SK-N-MC (cell line): ENCODE measurements around the gene LEFTY1.
"Not testable (repeated sequence)": the region's sequence is repeated elsewhere in the genome, so short reads cannot be mapped to it uniquely, and the experiment has no call there.

Source experiments
- DNase-seq: peaks from one replicate; pipeline ENCODE4 v3.0.0-alpha.2; 2011; ENCODE audit warnings: low read depth, low spot score
- H3K27ac ChIP-seq: fragments of 200-600 bp; sonication (generic); 2 replicates; pipeline ENCODE4 v1.5.1; 2016; ENCODE audit warnings: mixed run types
- H3K36me3 ChIP-seq: fragments of 200-600 bp; sonication (generic); 2 replicates; pipeline ENCODE4 v1.6.1; 2017; ENCODE audit warnings: antibody characterized with exemption, low read length, mixed read lengths; ENCODE audit not compliant: insufficient read depth
- H3K4me3 ChIP-seq: fragments of 200-600 bp; sonication (generic); 2 replicates; pipeline ENCODE4 v1.5.1; 2016
- H3K9ac ChIP-seq: fragments of 200-600 bp; sonication (generic); 2 replicates; pipeline ENCODE4 v1.8.0; 2017; ENCODE audit warnings: mixed run types, mixed read lengths; ENCODE audit not compliant: insufficient read length
- H3K9me3 ChIP-seq: fragments of 200-600 bp; sonication (generic); 2 replicates; pipeline ENCODE4 v1.6.1; 2017; ENCODE audit warnings: low read depth, mild to moderate bottlenecking, antibody characterized with exemption, low read length, moderate library complexity, mixed read lengths
- EZH2 ChIP-seq: fragments of 200-600 bp; sonication (generic); IDR thresholded peaks from one replicate; pipeline ENCODE4 v1.6.1; 2017; ENCODE audit warnings: antibody characterized with exemption
- FOXP2 ChIP-seq: optimal IDR thresholded peaks from 2 replicates; pipeline ENCODE3; 2011; ENCODE audit warnings: mild to moderate bottlenecking, moderate library complexity; ENCODE audit not compliant: insufficient read depth; ENCODE audit errors: extremely low read length, control extremely low read depth
- POLR2AphosphoS5 ChIP-seq: IDR thresholded peaks from 2 replicates; pipeline ENCODE4 v1.6.1; 2012; ENCODE audit warnings: mild to moderate bottlenecking, low read depth, low read length, borderline replicate concordance

Gene LEFTY1

GRCh38 chr1:225891229-225891972 is 2.5 kb upstream of the LEFTY1 start:
- Histone ChIP-seq H3K27ac (no peak overlapping the region), H3K4me3 (no peak overlapping the region), H3K9ac (no peak overlapping the region), H3K9me3 (no peaks in the 10 kb centered on the region), H3K36me3 (no peaks in the 10 kb centered on the region)
- DNase-seq: no peak
- no peak for TF ChIP-seq EZH2
- no peak for TF ChIP-seq FOXP2
- no peak for TF ChIP-seq POLR2AphosphoS5

GRCh38 chr1:225890346-225891228 is 1.6 kb upstream of the LEFTY1 start:
- no peak overlapping the region for H3K27ac ChIP-seq
- no peaks in the 10 kb centered on the region for H3K36me3 ChIP-seq
- no peak for DNase-seq
- TF ChIP-seq POLR2AphosphoS5 (no peak), FOXP2 (no peak), EZH2 (no peak)
- no peak overlapping the region for H3K4me3 ChIP-seq
- no peak overlapping the region for H3K9ac ChIP-seq
- H3K9me3 ChIP-seq: no peaks in the 10 kb centered on the region

- no peak for DNase-seq
- Histone ChIP-seq H3K4me3 (no peak overlapping the region), H3K9me3 (no peaks in the 10 kb centered on the region), H3K36me3 (no peaks in the 10 kb centered on the region), H3K27ac (no peak overlapping the region), H3K9ac (no peak overlapping the region)
- TF ChIP-seq EZH2: no peak
- TF ChIP-seq FOXP2: no peak
- no peak for TF ChIP-seq POLR2AphosphoS5
Measured at GRCh38 chr1:225889743-225890142, 797 bp upstream of the LEFTY1 start.

- Histone ChIP-seq H3K9me3 (no peaks in the 10 kb centered on the region), H3K9ac (no peak overlapping the region), H3K4me3 (no peak overlapping the region), H3K36me3 (no peaks in the 10 kb centered on the region), H3K27ac (no peak overlapping the region)
- no peak for DNase-seq
- TF ChIP-seq EZH2: no peak
- TF ChIP-seq FOXP2: no peak
- no peak for TF ChIP-seq POLR2AphosphoS5
Measured at GRCh38 chr1:225888289-225888897, 553 bp downstream of the LEFTY1 start.

- H3K27ac ChIP-seq, H3K9ac ChIP-seq, H3K4me3 ChIP-seq, H3K9me3 ChIP-seq, DNase-seq, H3K36me3 ChIP-seq: not testable (repeated sequence)
Measured at GRCh38 chr1:225887554-225888288, 1.2 kb downstream of the LEFTY1 start.

GRCh38 chr1:225887030-225887314 is 2.0 kb downstream of the LEFTY1 start:
- Histone ChIP-seq H3K36me3 (no peaks in the 10 kb centered on the region), H3K4me3 (no peak overlapping the region), H3K9me3 (no peaks in the 10 kb centered on the region), H3K27ac (no peak overlapping the region), H3K9ac (no peak overlapping the region)
- TF ChIP-seq POLR2AphosphoS5: no peak
- no peak for TF ChIP-seq EZH2
- TF ChIP-seq FOXP2: no peak
- no peak for DNase-seq

GRCh38 chr1:225886159-225887029 is 2.6 kb downstream of the LEFTY1 start:
- TF ChIP-seq FOXP2: no peak
- TF ChIP-seq EZH2: no peak
- no peak for TF ChIP-seq POLR2AphosphoS5
- no peaks in the 10 kb centered on the region for H3K36me3 ChIP-seq
- no peak for DNase-seq

More at GRCh38 chr1:225886159-225887029, 2.6 kb downstream of the LEFTY1 start:
- Histone ChIP-seq H3K4me3 (no peak overlapping the region), H3K9me3 (no peaks in the 10 kb centered on the region), H3K27ac (no peak overlapping the region), H3K9ac (no peak overlapping the region)
